Kidney (tissue), 14 donors: ENCODE data around the gene PTPRO. TPM values are rescaled to one million over a fixed set of nuclear protein-coding genes. Genes with fewer than 3 reads are reported as not detected.

Source experiments
- DNase-seq, 5 donors: peaks; one replicate each; pipeline ENCODE4 v3.0.0-alpha.2; 2013 to 2020
- FAIRE-seq: peaks from 2 replicates; lab custom pipeline; 2012; peaks lifted over from hg19 to GRCh38; lab: Jason Lieb, UNC
- H3K27ac ChIP-seq, 2 donors: one replicate each; pipeline ENCODE4 v1.7.0; 2013; ENCODE audit warnings: low read depth in 2 of 2, low read length in 2 of 2, inconsistent platforms in 1 of 2
- H3K27me3 ChIP-seq: one replicate; pipeline ENCODE4 v1.7.1; 2013; ENCODE audit warnings: low read length, inconsistent platforms; ENCODE audit not compliant: control insufficient read depth, insufficient read depth
- H3K36me3 ChIP-seq, 3 donors: one replicate each; pipeline versions ENCODE4 v1.7.0 to v1.7.1; 2013; ENCODE audit warnings: low read length in 3 of 3, control low read depth in 1 of 3, inconsistent platforms in 1 of 3; ENCODE audit not compliant: insufficient read depth in 3 of 3, control insufficient read depth in 2 of 3
- H3K4me1 ChIP-seq, 3 donors: one replicate each; pipeline versions ENCODE4 v1.7.0 to v1.7.1; 2013; ENCODE audit warnings: low read length in 3 of 3, inconsistent platforms in 1 of 3, low read depth in 1 of 3; ENCODE audit not compliant: control insufficient read depth in 2 of 3, insufficient read depth in 2 of 3
- H3K4me3 ChIP-seq, 3 donors: one replicate each; pipeline versions ENCODE4 v1.7.0 to v1.8.1; 2013; ENCODE audit warnings: low read length in 3 of 3, control low read depth in 1 of 3, inconsistent platforms in 1 of 3
- H3K9ac ChIP-seq, 3 donors: one replicate each; pipeline versions ENCODE4 v1.7.0 to v1.7.1; 2013; ENCODE audit warnings: low read length in 3 of 3, control low read depth in 1 of 3, inconsistent platforms in 1 of 3
- H3K9me3 ChIP-seq, 3 donors: one replicate each; pipeline versions ENCODE4 v1.7.0 to v1.7.1; 2013; ENCODE audit warnings: low read length in 3 of 3, control low read depth in 1 of 3, inconsistent platforms in 1 of 3; ENCODE audit not compliant: control insufficient read depth in 2 of 3, insufficient read depth in 1 of 3
- CTCF ChIP-seq: IDR thresholded peaks from 3 replicates; pipeline ENCODE4 v1.5.1; 2012; ENCODE audit warnings: mild to moderate bottlenecking, moderate library complexity, borderline replicate concordance; ENCODE audit not compliant: insufficient read depth; ENCODE audit errors: extremely low read depth
- intact Hi-C: fragments of 100-400 bp; cut with DNase I; formaldehyde crosslinking; loops from one replicate; pipeline ENCODE4 v1.11.1; 2022
- polyA plus RNA-seq: library from polyadenylated mRNA; stranded (reverse); fragments of 350-450 nt; fragmentation: Illumina TruSeq; extraction: RNeasy Lipid Tissue Mini Kit (QIAGEN cat#74804); gene quantifications from one replicate; pipeline ENCODE4 v1.2.3, GENCODE V29; 2014; ENCODE audit warnings: low read depth, low replicate concordance; ENCODE audit not compliant: insufficient read depth
- total RNA-seq: library from RNA; stranded (reverse); fragmentation: NEBNext Ultra II Directional; extraction: Animal tissue kit (Norgen Biotek cat#: 25700); gene quantifications from one replicate; pipeline ENCODE4 v1.2.1, GENCODE V29; 2021
- donor health status: control.
- donor health status: control.
- donor health status: control.
- donor health status: control.
- donor health status: control.
- donor health status: DM: yes; HTN: yes; CAD: no.
- donor health status: Normal renal cell carcinoma (clear cell type).

The PTPRO gene
- total and polyA plus RNA-seq, 2 donors from 2014 or later: 4.6 to 44.0 TPM

- Histone ChIP-seq H3K27me3 (no peaks in the 10 kb centered on the region), H3K36me3 (no peaks in the 10 kb centered on the region), H3K9me3 (no peaks in the 10 kb centered on the region), H3K4me1 (no peaks in the 10 kb centered on the region), H3K9ac (no peak overlapping the region), H3K27ac (no peak overlapping the region), H3K4me3 (no peak overlapping the region)
- no peak for TF ChIP-seq CTCF
- DNase-seq (peak in 2 of 5 donors; percentile 69 to 85), FAIRE-seq (no peak)
- intact Hi-C loops: no loop called here
These were observed 253.6 kb downstream of the PTPRO start for GRCh38 chr12:15575671-15576541.

GRCh38 chr12:15580431-15580830 is 258.1 kb downstream of the PTPRO start:
- no peaks in the 10 kb centered on the region for H3K27me3 ChIP-seq
- intact Hi-C loops: no loop called here

GRCh38 chr12:15581006-15581405 is 258.7 kb downstream of the PTPRO start:
- Histone ChIP-seq H3K27ac (no peak overlapping the region), H3K36me3 (no peaks in the 10 kb centered on the region), H3K4me1 (no peaks in the 10 kb centered on the region), H3K9ac (no peak overlapping the region), H3K4me3 (no peak overlapping the region), H3K9me3 (no peaks in the 10 kb centered on the region), H3K27me3 (no peaks in the 10 kb centered on the region)
- intact Hi-C loops: no loop called here
- DNase-seq: peak in 1 of 5 donors; percentile 47
- no peak for TF ChIP-seq CTCF
- FAIRE-seq: no peak

More at GRCh38 chr12:15580431-15580830, 258.1 kb downstream of the PTPRO start:
- FAIRE-seq: no peak
- TF ChIP-seq CTCF: no peak
- no peaks in the 10 kb centered on the region for H3K9me3 ChIP-seq
- no peak overlapping the region for H3K4me3 ChIP-seq
- H3K36me3 ChIP-seq: no peaks in the 10 kb centered on the region
- H3K9ac ChIP-seq: no peak overlapping the region
- no peaks in the 10 kb centered on the region for H3K4me1 ChIP-seq
- H3K27ac ChIP-seq: no peak overlapping the region
- DNase-seq: no peak
